NCI-H524 (cell line): Measurements from ENCODE around the gene SGCD.
A peak's percentile ranks its signal among the peaks of the same experiment; 100 is the strongest.

Source experiments
- DNase-seq, 2 experiments: peaks; one replicate each; lab custom pipeline; 2025; lab: John Stamatoyannopoulos, UW

The SGCD gene

GRCh38 chr5:156691572-156691971 lies 364.6 kb downstream of the SGCD start:
- no peak for DNase-seq

GRCh38 chr5:156693113-156693512 lies 366.1 kb downstream of the SGCD start:
- no peak for DNase-seq

- no peak for DNase-seq
These were observed 367.6 kb downstream of the SGCD start for GRCh38 chr5:156694598-156694997.

GRCh38 chr5:156695774-156696173 lies 368.8 kb downstream of the SGCD start:
- DNase-seq = no peak

GRCh38 chr5:156698323-156698722 lies 371.4 kb downstream of the SGCD start:
- peak; percentile 51 to 86 for DNase-seq

- DNase-seq = no peak
These were observed 372.2 kb downstream of the SGCD start for GRCh38 chr5:156699147-156699546.

GRCh38 chr5:156704139-156704538 lies 377.2 kb downstream of the SGCD start:
- no peak for DNase-seq

- no peak for DNase-seq
These were observed 379.7 kb downstream of the SGCD start for GRCh38 chr5:156706631-156707030.

DNA sequence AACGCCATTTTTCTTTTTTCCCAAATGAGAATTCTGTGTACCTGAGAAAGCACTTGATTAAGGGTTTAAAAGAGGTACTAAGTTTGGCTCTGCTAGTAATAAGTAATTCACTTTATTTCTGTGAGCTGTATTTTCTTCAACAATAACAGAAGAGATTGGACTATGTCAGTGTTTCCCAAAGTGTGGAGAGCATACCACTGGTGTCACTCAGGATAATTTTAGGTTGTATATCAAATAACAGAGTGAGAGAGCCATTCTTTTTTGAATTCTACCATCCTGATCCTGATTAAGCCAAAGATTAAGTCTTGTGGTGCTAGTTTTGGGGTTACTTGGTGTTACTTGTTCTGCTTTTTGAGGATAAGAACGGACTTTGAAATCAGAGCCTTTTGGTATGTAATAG lies 380.8 kb downstream of the SGCD start:
- DNase-seq = no peak

DNA sequence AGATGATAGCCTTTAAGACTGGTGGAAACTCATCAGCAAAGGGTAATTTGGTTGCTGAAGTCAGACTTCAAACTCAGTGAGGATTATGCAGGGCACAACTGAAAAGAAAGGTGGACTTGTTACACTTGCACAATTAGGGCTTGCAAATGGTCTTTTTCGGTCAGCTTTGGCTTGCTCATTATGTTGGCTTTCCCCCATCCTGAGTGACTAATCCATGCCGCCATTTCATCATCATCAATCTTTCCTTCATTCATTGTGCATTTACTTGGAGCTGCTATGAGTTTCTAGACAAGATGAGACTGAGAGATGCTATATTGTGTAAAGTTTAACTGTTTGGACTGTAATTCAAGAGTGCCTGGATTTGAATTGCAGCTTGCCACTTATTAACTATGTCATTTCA lies 388.3 kb downstream of the SGCD start:
- no peak for DNase-seq

DNA sequence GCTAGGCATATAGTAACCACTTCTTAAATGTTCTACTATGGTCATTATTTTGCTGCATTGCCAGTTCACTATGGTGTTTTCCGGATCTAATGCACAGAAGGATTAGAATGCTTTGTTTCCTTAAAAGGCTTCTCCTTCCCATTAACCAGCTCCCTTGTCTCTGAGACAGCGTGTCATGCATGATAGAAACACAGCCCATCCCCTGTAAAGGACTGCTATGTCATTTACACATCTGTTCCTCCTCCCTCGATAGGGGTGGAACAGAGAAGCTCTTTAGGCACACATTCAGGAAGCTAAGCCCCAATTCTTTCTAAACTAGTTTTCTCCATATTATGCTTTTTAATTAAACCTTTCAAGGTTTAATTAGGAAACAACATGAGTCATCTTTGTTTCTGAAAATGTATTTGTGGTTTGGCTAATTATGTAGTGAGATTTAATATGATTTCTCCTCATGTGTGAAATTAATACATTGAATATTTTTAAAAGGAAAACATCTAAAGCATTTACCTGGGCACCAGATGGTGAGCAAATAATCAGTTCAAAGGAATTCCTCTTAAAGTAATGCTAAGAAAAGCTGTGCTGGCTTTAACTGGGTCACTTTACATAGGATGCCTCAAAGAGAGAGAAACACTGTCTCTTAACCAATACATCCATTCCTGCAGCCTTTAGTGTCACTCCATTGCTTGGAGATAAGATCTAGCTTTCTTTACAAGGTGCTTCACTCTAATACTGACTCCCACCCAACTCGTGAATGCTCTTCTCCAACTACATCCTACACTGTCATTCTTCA lies 389.8 kb downstream of the SGCD start:
- DNase-seq = peak; percentile 29 to 72

GRCh38 chr5:156718985-156719384 lies 392.0 kb downstream of the SGCD start:
- DNase-seq = no peak

GRCh38 chr5:156722358-156722757 lies 395.4 kb downstream of the SGCD start:
- DNase-seq = no peak

GRCh38 chr5:156735477-156735876 lies 408.5 kb downstream of the SGCD start:
- no peak for DNase-seq

DNA sequence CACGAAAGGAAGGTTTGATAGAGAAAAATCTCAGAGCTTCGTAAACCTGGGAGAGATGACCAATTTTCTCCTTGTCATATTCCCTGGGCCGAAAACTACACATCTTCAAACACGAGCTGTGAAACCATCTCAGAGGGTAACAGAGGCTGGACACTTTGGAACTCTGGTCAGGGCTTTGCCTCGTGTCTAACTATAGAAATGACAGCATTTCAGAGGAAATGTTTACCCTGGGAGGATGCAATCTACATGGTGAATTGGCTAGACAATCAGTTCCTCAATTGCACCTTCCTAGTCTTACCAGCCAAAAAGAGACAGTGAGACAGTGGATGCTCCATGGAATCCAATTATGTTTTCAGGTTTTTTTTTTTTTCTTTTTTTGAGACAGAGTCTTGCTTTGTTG lies 414.6 kb downstream of the SGCD start:
- no peak for DNase-seq

GRCh38 chr5:156753846-156754245 lies 426.9 kb downstream of the SGCD start:
- no peak for DNase-seq

DNA sequence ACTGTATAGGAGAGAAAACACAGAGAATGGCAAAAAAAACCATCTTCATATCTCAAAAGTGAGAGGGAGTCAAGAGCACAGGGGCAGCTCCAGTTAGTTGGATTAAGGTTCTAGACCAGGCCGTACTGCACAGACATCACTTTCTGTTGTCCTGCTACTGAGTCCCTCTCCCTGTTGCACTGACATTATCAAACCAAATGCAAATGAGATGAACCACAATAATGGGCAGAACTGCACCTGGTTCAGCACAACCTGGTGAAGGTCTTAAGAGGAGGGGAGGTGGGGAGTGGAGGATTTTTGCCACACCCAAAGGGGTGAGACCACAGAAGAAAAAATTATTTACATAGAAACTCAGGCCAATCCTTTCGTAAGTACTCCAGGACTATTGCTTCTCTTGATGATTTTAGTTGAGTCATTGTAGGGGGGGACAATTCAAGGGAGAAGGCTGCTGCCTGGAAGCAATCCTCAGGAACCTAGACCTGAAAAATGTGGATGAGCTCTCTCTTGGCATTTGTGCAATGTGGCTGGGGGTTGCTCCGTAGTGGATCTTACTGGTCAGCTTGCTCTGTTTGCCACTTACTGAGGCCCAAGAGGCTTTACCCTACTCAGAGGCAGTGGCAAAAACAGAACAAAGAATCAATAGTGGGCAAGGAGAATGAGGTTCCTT lies 428.6 kb downstream of the SGCD start:
- no peak for DNase-seq

GRCh38 chr5:156758011-156758791 lies 431.2 kb downstream of the SGCD start:
- no peak for DNase-seq

DNA sequence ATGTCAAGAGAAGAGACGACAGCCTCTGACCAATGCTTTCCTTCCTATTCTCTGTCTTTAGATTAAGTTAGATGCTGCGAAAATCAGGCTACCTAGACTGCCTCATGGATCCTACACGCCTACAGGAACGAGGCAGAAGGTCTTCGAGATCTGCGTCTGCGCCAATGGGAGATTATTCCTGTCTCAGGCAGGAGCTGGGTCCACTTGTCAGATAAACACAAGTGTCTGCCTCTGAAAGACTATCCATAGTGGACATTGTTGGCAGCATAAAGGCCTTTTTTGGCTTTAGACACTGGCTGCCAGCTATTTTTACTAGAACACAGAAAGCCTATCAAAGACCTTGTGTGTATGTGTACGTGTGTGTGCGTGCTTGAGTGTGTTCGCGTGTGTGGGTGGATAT lies 432.2 kb downstream of the SGCD start:
- no peak for DNase-seq

GRCh38 chr5:156762771-156763170 lies 435.8 kb downstream of the SGCD start:
- DNase-seq = no peak

DNA sequence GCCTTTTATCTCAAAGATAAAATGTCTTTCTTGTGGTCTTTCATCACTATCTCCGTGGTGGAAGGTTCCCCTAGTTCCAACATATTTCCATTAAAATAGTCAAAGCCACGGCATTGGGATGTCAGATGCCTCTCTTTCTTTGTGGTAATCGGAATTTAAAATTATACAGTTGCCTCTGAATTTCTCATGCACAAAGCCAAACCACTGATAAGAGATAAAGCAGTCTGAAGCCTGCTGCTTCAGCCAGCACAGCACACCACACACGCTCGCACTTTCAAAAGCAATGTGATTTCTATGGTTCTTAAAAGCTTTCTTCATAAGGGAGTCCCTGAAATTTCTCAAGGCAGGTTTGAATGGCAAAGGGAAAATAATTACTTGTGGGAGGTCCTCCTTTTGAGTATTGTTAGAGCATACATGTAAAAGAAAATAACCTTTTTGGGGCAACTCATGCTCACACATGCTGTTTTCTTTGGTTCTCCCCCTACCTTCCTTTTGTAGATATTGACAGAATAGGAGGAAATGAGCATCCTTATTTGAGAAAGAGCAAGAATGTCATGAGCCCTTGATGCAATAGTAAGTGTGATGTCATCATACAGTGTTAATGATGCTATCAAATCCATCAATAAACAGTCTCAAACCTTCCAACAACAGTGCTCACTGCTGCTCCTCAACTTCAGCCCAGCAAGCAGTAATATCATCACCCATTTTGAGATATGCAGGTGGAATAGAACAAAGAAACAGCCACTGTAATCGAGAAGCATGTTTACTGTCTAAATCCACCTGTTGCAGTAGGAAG lies 437.4 kb downstream of the SGCD start:
- no peak for DNase-seq

DNA sequence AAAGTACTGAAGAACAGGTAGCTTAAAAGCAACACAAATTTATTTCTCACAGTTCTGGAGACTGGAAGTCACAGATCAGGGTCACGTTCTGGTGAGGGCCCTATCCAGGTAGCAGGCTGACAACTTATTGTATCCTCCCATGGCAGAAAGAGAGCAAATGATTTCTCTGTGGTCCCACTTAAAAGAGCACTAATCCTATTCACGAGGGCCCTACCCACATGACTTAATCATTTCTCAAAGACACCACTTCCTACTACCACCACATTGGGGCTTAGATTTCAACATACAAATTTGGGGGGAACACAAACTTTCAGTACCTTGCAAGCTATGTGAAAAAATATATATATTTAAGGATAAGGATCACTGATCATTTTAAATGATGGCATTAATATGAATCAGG lies 447.3 kb downstream of the SGCD start:
- peak in 1 of 2 experiments; percentile 8 for DNase-seq
